ENCODE results near the gene PBX1. TPM values are rescaled to one million over a fixed set of nuclear protein-coding genes. Genes with fewer than 3 reads are reported as not detected.

Gene PBX1
- total RNA-seq, 1 donor from 2014 or later: 257 TPM

- H3K4me1 Mint-ChIP-seq (ENCODE audit: unreplicated experiment): peaks cover 61% of the 10 kb centered on the region
- H3K27me3 Mint-ChIP-seq: no peaks in the 10 kb centered on the region
- TF ChIP-seq CTCF (conservative IDR thresholded peaks at IDR 0.05): no peak
- H3K9me3 Mint-ChIP-seq: peaks cover 5% of the 10 kb centered on the region
- H3K27ac Mint-ChIP-seq: peak overlapping the region; percentile 72
- peaks cover 42% of the 10 kb centered on the region for H3K36me3 Mint-ChIP-seq
- no peak for DNase-seq (ENCODE audit: extremely low spot score, unreplicated experiment)
- peak overlapping the region; percentile 71 for H3K4me3 Mint-ChIP-seq
Observed at GRCh38 chr1:164753521-164754077, 194.6 kb downstream of the PBX1 start.

GRCh38 chr1:164754088-164754600, 195.2 kb downstream of the PBX1 start:
- H3K9me3 Mint-ChIP-seq: peaks cover 5% of the 10 kb centered on the region
- TF ChIP-seq CTCF (conservative IDR thresholded peaks at IDR 0.05): no peak
- peaks cover 63% of the 10 kb centered on the region for H3K4me1 Mint-ChIP-seq (ENCODE audit: unreplicated experiment)
- H3K27ac Mint-ChIP-seq: peak overlapping the region; percentile 72
- peak overlapping the region; percentile 71 for H3K4me3 Mint-ChIP-seq
- DNase-seq (ENCODE audit: extremely low spot score, unreplicated experiment): no peak
- no peaks in the 10 kb centered on the region for H3K27me3 Mint-ChIP-seq
- peaks cover 41% of the 10 kb centered on the region for H3K36me3 Mint-ChIP-seq

GRCh38 chr1:164755690-164756089, 196.7 kb downstream of the PBX1 start:
- Mint-ChIP-seq H3K9me3 (peaks cover 8% of the 10 kb centered on the region), H3K4me3 (peak overlapping the region; percentile 35), H3K27me3 (no peaks in the 10 kb centered on the region), H3K27ac (peak overlapping the region; percentile 74), H3K4me1 (ENCODE audit: unreplicated experiment) (peaks cover 61% of the 10 kb centered on the region), H3K36me3 (peaks cover 51% of the 10 kb centered on the region)
- no peak for DNase-seq (ENCODE audit: extremely low spot score, unreplicated experiment)
- no peak for TF ChIP-seq CTCF (conservative IDR thresholded peaks at IDR 0.05)

- Mint-ChIP-seq H3K27ac (peak overlapping the region; percentile 27), H3K9me3 (peaks cover 12% of the 10 kb centered on the region), H3K36me3 (peaks cover 55% of the 10 kb centered on the region), H3K27me3 (no peaks in the 10 kb centered on the region), H3K4me3 (peak overlapping the region; percentile 18), H3K4me1 (ENCODE audit: unreplicated experiment) (peaks cover 58% of the 10 kb centered on the region)
- no peak for DNase-seq (ENCODE audit: extremely low spot score, unreplicated experiment)
- TF ChIP-seq CTCF (conservative IDR thresholded peaks at IDR 0.05): no peak
Observed at GRCh38 chr1:164756741-164757140, 197.8 kb downstream of the PBX1 start.

- no peak for TF ChIP-seq CTCF (conservative IDR thresholded peaks at IDR 0.05)
- Mint-ChIP-seq H3K27ac (no peak overlapping the region), H3K27me3 (no peaks in the 10 kb centered on the region), H3K4me3 (no peak overlapping the region), H3K9me3 (peaks cover 16% of the 10 kb centered on the region), H3K36me3 (peaks cover 56% of the 10 kb centered on the region), H3K4me1 (ENCODE audit: unreplicated experiment) (peaks cover 57% of the 10 kb centered on the region)
- no peak for DNase-seq (ENCODE audit: extremely low spot score, unreplicated experiment)
Observed at GRCh38 chr1:164757625-164758024, 198.6 kb downstream of the PBX1 start.
